Measurements from ENCODE around the gene CAAP1. TPM values are rescaled to one million over a fixed set of nuclear protein-coding genes. Genes with fewer than 3 reads are reported as not detected.

CAAP1 gene
- 10 to 100 TPM; 19.4 to 21.0 TPM for total RNA-seq
- polyA plus RNA-seq = 20.8 TPM

DNA sequence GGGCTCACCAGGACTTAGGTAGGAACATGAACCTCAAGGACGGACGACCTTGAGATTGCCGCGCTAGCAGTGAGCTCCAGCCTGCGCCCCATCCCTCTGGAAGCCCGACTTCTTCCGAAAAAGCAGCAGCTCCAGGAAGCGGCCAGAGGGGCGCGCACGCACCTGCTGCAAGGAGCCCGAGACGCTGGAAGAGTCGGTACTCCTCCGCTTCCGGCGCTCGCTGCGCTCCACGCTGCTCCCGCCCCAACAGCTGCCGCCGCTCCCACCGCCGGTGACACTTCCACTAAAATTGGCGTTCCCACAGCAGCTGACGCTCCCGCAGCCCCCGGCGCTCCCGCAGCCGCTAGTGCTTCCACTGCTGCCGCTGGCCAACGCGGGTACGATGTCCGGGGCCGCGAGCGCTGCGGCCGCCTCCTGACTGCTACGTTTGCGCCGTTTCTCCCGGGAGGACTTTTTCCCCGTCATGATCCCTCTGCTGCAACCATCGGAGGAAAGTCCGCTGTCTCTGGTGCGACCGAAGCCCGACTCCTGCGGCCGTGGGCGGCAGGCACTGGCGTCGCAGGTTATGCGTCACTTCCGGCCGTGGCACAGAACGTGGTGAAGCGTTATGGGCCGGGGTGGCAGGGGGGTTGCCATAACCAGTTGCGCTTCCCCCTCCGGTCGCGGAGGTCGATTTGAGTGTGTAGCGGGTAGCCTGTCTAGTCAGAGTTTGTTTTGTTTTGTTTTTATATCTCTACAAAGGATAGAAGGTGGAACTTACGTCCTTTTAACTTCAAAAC lies at the start of gene CAAP1:
Gene CAAP1, minus strand, starts transcription at position 552 of the 779 bp plus-strand sequence. Its CDS starts 87 bp downstream, at position 465.
- Mint-ChIP-seq H3K9me3 (peaks cover 0 to 4% (median 2%) of the 10 kb centered on the region in 5 donors), H3K27me3 (peaks cover 0 to 3% of the 10 kb centered on the region in 2 donors), H3K27ac (peak within 1 kb of the TSS; percentile 95 to 100 (median 100)), H3K4me3 (peak within 1 kb of the TSS; percentile 95 to 100 (median 100)), H3K36me3 (peaks cover 0 to 20% (median 5%) of the 10 kb centered on the region in 3 donors), H3K4me1 (peaks cover 34 to 51% (median 51%) of the 10 kb centered on the region in 3 donors)
- no peaks in the 10 kb centered on the region for H3K27me3 ChIP-seq (ENCODE audit: insufficient read depth, low read length, poor library complexity, severe bottlenecking)
- H3K27ac ChIP-seq (ENCODE audit: low read depth, low read length) = peak within 1 kb of the TSS; percentile 98
- peak; percentile 86 to 95 (median 88) for DNase-seq
- ChIA-PET POLR2A (interaction anchor here (0.5 to 2.0 kb wide), 5 partner anchors 18 to 64 kb away, joined by 3 to 11 read pairs (median 5); partner anchors contain the start of genes IFT74 and PLAA), CTCF (interaction anchor here (0.8 to 2.7 kb wide), 8 partner anchors 8 to 64 kb away, joined by 3 to 15 read pairs (median 3); partner anchors contain the start of gene IFT74)
- peak within 1 kb of the TSS; percentile 93 for H3K4me3 ChIP-seq (ENCODE audit: low read length)
- no peaks in the 10 kb centered on the region for H3K9me3 ChIP-seq (ENCODE audit: low read length)
- H3K36me3 ChIP-seq (ENCODE audit: insufficient read depth, low read length) = no peaks in the 10 kb centered on the region
- H3K4me1 ChIP-seq (ENCODE audit: insufficient read depth, low read length) = peaks cover 31% of the 10 kb centered on the region

DNA sequence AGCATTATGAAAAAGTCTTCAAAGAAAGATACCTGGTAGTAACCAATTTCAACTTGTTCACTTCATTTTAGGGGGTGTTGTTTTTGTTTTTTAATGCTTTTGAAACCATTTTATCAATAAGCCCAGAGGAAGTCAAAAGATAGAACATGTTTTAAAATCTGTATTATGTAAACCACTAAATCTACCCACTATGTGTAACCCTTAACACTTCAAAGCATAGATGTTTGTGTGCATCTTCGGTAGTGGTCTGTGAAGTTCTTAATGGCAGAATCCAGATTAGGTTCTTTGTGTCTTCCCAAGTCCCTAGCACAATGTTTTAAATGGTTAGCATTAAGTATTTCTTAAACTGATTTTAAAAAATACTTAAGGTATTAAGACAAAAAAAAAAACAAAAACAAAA lies 48.2 kb upstream of the CAAP1 start:
- Histone ChIP-seq H3K4me1 (ENCODE audit: insufficient read depth, low read length) (peaks cover 27% of the 10 kb centered on the region), H3K27me3 (ENCODE audit: insufficient read depth, low read length, poor library complexity, severe bottlenecking) (no peaks in the 10 kb centered on the region), H3K36me3 (ENCODE audit: insufficient read depth, low read length) (no peaks in the 10 kb centered on the region), H3K9me3 (ENCODE audit: low read length) (no peaks in the 10 kb centered on the region), H3K27ac (ENCODE audit: low read depth, low read length) (no peak overlapping the region), H3K4me3 (ENCODE audit: low read length) (no peak overlapping the region)
- Mint-ChIP-seq H3K27ac (peak overlapping the region; percentile 4 to 80 (median 64)), H3K4me1 (peaks cover 73 to 95% (median 91%) of the 10 kb centered on the region in 3 donors), H3K27me3 (no peaks in the 10 kb centered on the region), H3K36me3 (peaks cover 11 to 18% (median 17%) of the 10 kb centered on the region in 3 donors), H3K9me3 (peaks cover 4 to 10% (median 9%) of the 10 kb centered on the region in 5 donors), H3K4me3 (peak overlapping the region in 6 of 7 donors; percentile 6 to 52 (median 18))
- no peak for DNase-seq
- ChIA-PET CTCF (no interaction called here), POLR2A (no interaction called here)

DNA sequence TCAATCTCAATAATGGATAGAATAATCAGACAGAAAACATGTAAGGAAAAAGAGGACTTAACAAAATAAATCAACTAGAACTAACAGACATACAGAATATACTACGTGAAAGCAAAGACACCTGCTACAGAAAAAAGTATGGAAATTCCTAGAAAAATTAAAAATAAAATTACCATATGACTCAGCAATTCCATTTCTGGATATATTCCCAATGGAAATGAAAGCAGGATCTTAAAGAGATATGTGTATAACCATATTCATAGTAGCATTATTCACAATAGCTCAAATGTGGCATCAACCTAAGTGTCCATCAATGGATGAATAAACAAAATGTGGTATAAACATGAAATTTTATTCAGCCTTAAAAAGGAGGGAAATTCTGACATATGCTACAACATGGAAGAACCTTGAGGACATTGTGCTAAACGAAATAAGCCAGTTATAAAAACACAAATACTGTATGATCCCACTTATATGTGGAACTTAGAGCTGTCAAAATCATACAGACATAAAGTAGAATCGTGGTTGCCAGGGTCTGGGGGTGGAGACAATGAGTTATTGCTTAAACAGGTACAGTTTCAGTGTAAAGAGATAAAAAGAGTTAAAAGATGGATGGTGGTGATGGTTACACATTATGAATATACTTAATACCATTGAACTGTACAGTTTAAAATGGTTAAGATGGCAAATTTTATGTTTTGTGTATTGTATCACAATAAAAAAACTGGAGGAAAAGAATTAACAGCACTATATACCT lies 47.5 kb upstream of the CAAP1 start:
- Mint-ChIP-seq H3K27ac (peak overlapping the region; percentile 4 to 80 (median 64)), H3K36me3 (peaks cover 11 to 18% (median 17%) of the 10 kb centered on the region in 3 donors), H3K4me1 (peaks cover 72 to 95% (median 91%) of the 10 kb centered on the region in 3 donors), H3K27me3 (no peaks in the 10 kb centered on the region), H3K9me3 (peaks cover 4 to 10% (median 9%) of the 10 kb centered on the region in 5 donors), H3K4me3 (peak overlapping the region in 6 of 7 donors; percentile 4 to 52 (median 10))
- DNase-seq = no peak
- Histone ChIP-seq H3K36me3 (ENCODE audit: insufficient read depth, low read length) (no peaks in the 10 kb centered on the region), H3K4me3 (ENCODE audit: low read length) (no peak overlapping the region), H3K4me1 (ENCODE audit: insufficient read depth, low read length) (peaks cover 21% of the 10 kb centered on the region), H3K27ac (ENCODE audit: low read depth, low read length) (no peak overlapping the region), H3K9me3 (ENCODE audit: low read length) (no peaks in the 10 kb centered on the region), H3K27me3 (ENCODE audit: insufficient read depth, low read length, poor library complexity, severe bottlenecking) (no peaks in the 10 kb centered on the region)
- POLR2A ChIA-PET = no interaction called here
- CTCF ChIA-PET = no interaction called here

- peaks cover 12 to 25% (median 17%) of the 10 kb centered on the region in 3 donors for H3K36me3 Mint-ChIP-seq
- H3K4me1 ChIP-seq (ENCODE audit: insufficient read depth, low read length) = peaks cover 7% of the 10 kb centered on the region
- no peaks in the 10 kb centered on the region for H3K9me3 ChIP-seq (ENCODE audit: low read length)
- no peaks in the 10 kb centered on the region for H3K27me3 ChIP-seq (ENCODE audit: insufficient read depth, low read length, poor library complexity, severe bottlenecking)
- no peaks in the 10 kb centered on the region for H3K27me3 Mint-ChIP-seq
- H3K4me3 Mint-ChIP-seq = peak overlapping the region in 1 of 7 donors; percentile 37
- no peak overlapping the region for H3K4me3 ChIP-seq (ENCODE audit: low read length)
- H3K36me3 ChIP-seq (ENCODE audit: insufficient read depth, low read length) = no peaks in the 10 kb centered on the region
- peak overlapping the region in 1 of 8 donors; percentile 35 for H3K27ac Mint-ChIP-seq
- peaks cover 55 to 79% (median 76%) of the 10 kb centered on the region in 3 donors for H3K4me1 Mint-ChIP-seq
- no peak overlapping the region for H3K27ac ChIP-seq (ENCODE audit: low read depth, low read length)
- peaks cover 4 to 10% (median 9%) of the 10 kb centered on the region in 5 donors for H3K9me3 Mint-ChIP-seq
- POLR2A ChIA-PET = no interaction called here
- DNase-seq = no peak
- CTCF ChIA-PET = no interaction called here
Measured at GRCh38 chr9:26937816-26938371, 45.3 kb upstream of the CAAP1 start.

- Mint-ChIP-seq H3K36me3 (peaks cover 12 to 39% (median 18%) of the 10 kb centered on the region in 3 donors), H3K27ac (no peak overlapping the region), H3K4me3 (no peak overlapping the region), H3K9me3 (peaks cover 4 to 10% (median 9%) of the 10 kb centered on the region in 5 donors), H3K27me3 (no peaks in the 10 kb centered on the region), H3K4me1 (peaks cover 42 to 61% (median 60%) of the 10 kb centered on the region in 3 donors)
- no peaks in the 10 kb centered on the region for H3K9me3 ChIP-seq (ENCODE audit: low read length)
- H3K36me3 ChIP-seq (ENCODE audit: insufficient read depth, low read length) = peaks cover 4% of the 10 kb centered on the region
- POLR2A ChIA-PET = interaction anchor here (0.6 kb wide), 1 partner anchor 20 kb away, joined by 14 read pairs; no protein-coding TSS in a partner anchor
- no peak overlapping the region for H3K27ac ChIP-seq (ENCODE audit: low read depth, low read length)
- H3K27me3 ChIP-seq (ENCODE audit: insufficient read depth, low read length, poor library complexity, severe bottlenecking) = no peaks in the 10 kb centered on the region
- no peak for DNase-seq
- no peak overlapping the region for H3K4me3 ChIP-seq (ENCODE audit: low read length)
- H3K4me1 ChIP-seq (ENCODE audit: insufficient read depth, low read length) = peaks cover 7% of the 10 kb centered on the region
- CTCF ChIA-PET = no interaction called here
Measured at GRCh38 chr9:26935847-26936246, 43.2 kb upstream of the CAAP1 start.

DNA sequence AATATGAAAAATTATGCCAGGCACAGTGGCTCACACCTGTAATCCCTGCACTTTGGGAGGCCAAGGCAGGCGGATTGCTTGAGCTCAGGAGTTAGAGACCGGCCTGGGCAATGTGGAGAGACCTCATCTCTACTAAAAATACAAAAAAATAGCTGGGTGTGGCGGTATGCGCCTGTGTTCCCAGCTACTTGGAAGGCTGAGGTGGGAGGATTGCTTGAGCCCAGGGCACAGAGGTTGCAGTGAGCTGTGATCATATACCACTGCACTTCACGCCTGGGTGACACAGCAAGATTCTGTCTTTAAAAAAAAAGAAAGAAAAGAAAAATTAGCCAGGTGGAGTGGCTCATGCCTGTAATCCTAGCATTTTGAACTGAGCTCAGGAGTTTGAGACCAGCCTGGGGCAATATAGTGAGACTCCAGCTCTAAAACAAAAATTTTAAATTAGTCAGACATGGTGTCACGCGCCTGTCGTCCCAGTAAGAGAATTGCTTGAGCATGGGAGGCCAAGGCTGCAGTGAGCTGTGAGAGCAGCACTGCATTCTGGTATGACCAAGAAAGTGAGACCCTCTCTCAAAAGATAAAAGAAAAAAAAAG lies 36.4 kb upstream of the CAAP1 start:
- Mint-ChIP-seq H3K4me1 (peaks cover 0 to 6% (median 5%) of the 10 kb centered on the region in 3 donors), H3K36me3 (peaks cover 21 to 76% (median 23%) of the 10 kb centered on the region in 3 donors), H3K9me3 (no peaks in the 10 kb centered on the region), H3K4me3 (no peak overlapping the region), H3K27me3 (no peaks in the 10 kb centered on the region), H3K27ac (no peak overlapping the region)
- Histone ChIP-seq H3K4me1 (ENCODE audit: insufficient read depth, low read length) (no peaks in the 10 kb centered on the region), H3K4me3 (ENCODE audit: low read length) (no peak overlapping the region), H3K36me3 (ENCODE audit: insufficient read depth, low read length) (peaks cover 28% of the 10 kb centered on the region), H3K27me3 (ENCODE audit: insufficient read depth, low read length, poor library complexity, severe bottlenecking) (no peaks in the 10 kb centered on the region), H3K27ac (ENCODE audit: low read depth, low read length) (no peak overlapping the region), H3K9me3 (ENCODE audit: low read length) (no peaks in the 10 kb centered on the region)
- CTCF ChIA-PET = interaction anchor here (1.2 to 1.5 kb wide), 3 partner anchors 14 to 42 kb away, joined by 3 read pairs; no protein-coding TSS in a partner anchor
- POLR2A ChIA-PET = no interaction called here
- DNase-seq = no peak

GRCh38 chr9:26925609-26926008 lies 33.0 kb upstream of the CAAP1 start:
- ChIA-PET POLR2A (no interaction called here), CTCF (no interaction called here)
- H3K36me3 Mint-ChIP-seq = peaks cover 18 to 88% (median 33%) of the 10 kb centered on the region in 3 donors
- no peak for DNase-seq
- no peaks in the 10 kb centered on the region for H3K27me3 Mint-ChIP-seq
- no peaks in the 10 kb centered on the region for H3K9me3 Mint-ChIP-seq
- H3K4me3 ChIP-seq (ENCODE audit: low read length) = no peak overlapping the region
- no peaks in the 10 kb centered on the region for H3K4me1 ChIP-seq (ENCODE audit: insufficient read depth, low read length)
- H3K4me3 Mint-ChIP-seq = no peak overlapping the region
- H3K27me3 ChIP-seq (ENCODE audit: insufficient read depth, low read length, poor library complexity, severe bottlenecking) = no peaks in the 10 kb centered on the region
- H3K36me3 ChIP-seq (ENCODE audit: insufficient read depth, low read length) = peaks cover 46% of the 10 kb centered on the region
- no peak overlapping the region for H3K27ac ChIP-seq (ENCODE audit: low read depth, low read length)
- peak overlapping the region in 2 of 8 donors; percentile 51 to 67 for H3K27ac Mint-ChIP-seq
- H3K4me1 Mint-ChIP-seq = no peaks in the 10 kb centered on the region
- no peaks in the 10 kb centered on the region for H3K9me3 ChIP-seq (ENCODE audit: low read length)

All from CD8-positive, alpha-beta memory T cell (primary cell).